Liver (tissue), 9 donors: ENCODE measurements around the gene LANCL1. TPM values are rescaled to one million over a fixed set of nuclear protein-coding genes. Genes with fewer than 3 reads are reported as not detected.

Experiments used
- DNase-seq: peaks from one replicate; pipeline ENCODE4 v3.0.0-alpha.2; 2017; ENCODE audit warnings: low spot score
- H3K27ac ChIP-seq, 2 donors: one replicate each; pipeline ENCODE4 v1.7.0; 2013; ENCODE audit warnings: inconsistent platforms in 2 of 2, low read length in 2 of 2, control low read depth in 1 of 2, low read depth in 1 of 2, mild to moderate bottlenecking in 1 of 2
- H3K27me3 ChIP-seq, 4 donors: one replicate each; pipeline versions ENCODE4 v1.6.1 to v1.7.0; 2013; ENCODE audit warnings: low read length in 3 of 4, inconsistent platforms in 1 of 4, mild to moderate bottlenecking in 1 of 4, moderate library complexity in 1 of 4; ENCODE audit not compliant: control insufficient read depth in 4 of 4, insufficient read depth in 4 of 4
- H3K36me3 ChIP-seq, 4 donors: one replicate each; pipeline versions ENCODE4 v1.6.1 to v1.7.0; 2013; ENCODE audit warnings: low read length in 3 of 4, mild to moderate bottlenecking in 3 of 4, low read depth in 1 of 4, moderate library complexity in 1 of 4; ENCODE audit not compliant: control insufficient read depth in 4 of 4, insufficient read depth in 3 of 4
- H3K4me1 ChIP-seq, 4 donors: one replicate each; pipeline versions ENCODE4 v1.6.1 to v1.7.0; 2013; ENCODE audit warnings: low read length in 3 of 4, mild to moderate bottlenecking in 3 of 4, moderate library complexity in 1 of 4; ENCODE audit not compliant: control insufficient read depth in 4 of 4, insufficient read depth in 4 of 4
- H3K4me3 ChIP-seq, 3 donors: one replicate each; pipeline versions ENCODE4 v1.6.1 to v1.7.0; 2013; ENCODE audit warnings: low read length in 3 of 3, control low read depth in 1 of 3, low read depth in 1 of 3, mild to moderate bottlenecking in 1 of 3
- H3K9ac ChIP-seq, 2 donors: one replicate each; pipeline ENCODE4 v1.7.0; 2013; ENCODE audit warnings: low read length in 2 of 2, mild to moderate bottlenecking in 2 of 2, moderate library complexity in 2 of 2, control low read depth in 1 of 2, low read depth in 1 of 2
- H3K9me3 ChIP-seq, 4 donors: one replicate each; pipeline versions ENCODE4 v1.6.1 to v1.7.0; 2013; ENCODE audit warnings: low read length in 3 of 4; ENCODE audit not compliant: control insufficient read depth in 4 of 4
- ATF3 ChIP-seq: IDR thresholded peaks from 2 replicates; pipeline ENCODE4 v1.6.1; 2016; ENCODE audit warnings: antibody characterized with exemption
- EGR1 ChIP-seq, 2 donors: IDR thresholded peaks; 2 replicates each; pipeline ENCODE4 v1.6.1; 2016 to 2018; ENCODE audit warnings: antibody characterized with exemption in 2 of 2, low read depth in 2 of 2
- FOXA1 ChIP-seq: IDR thresholded peaks from 2 replicates; pipeline ENCODE4 v1.6.1; 2016; ENCODE audit warnings: antibody characterized with exemption
- GABPA ChIP-seq, 2 donors: IDR thresholded peaks in 1 of 2; conservative IDR thresholded peaks in 1 of 2; 2 replicates each; pipeline ENCODE4 v1.6.1; 2016; ENCODE audit warnings: antibody characterized with exemption in 2 of 2, mild to moderate bottlenecking in 1 of 2, moderate library complexity in 1 of 2
- HNF4A ChIP-seq, 2 donors: conservative IDR thresholded peaks; 2 replicates each; pipeline ENCODE4 v1.6.1; 2016; ENCODE audit warnings: antibody characterized with exemption in 2 of 2, mild to moderate bottlenecking in 2 of 2
- JUND ChIP-seq, 2 donors: IDR thresholded peaks; 2 replicates each; pipeline ENCODE4 v1.6.1; 2016; ENCODE audit warnings: antibody characterized with exemption in 2 of 2
- MAX ChIP-seq: IDR thresholded peaks from 2 replicates; pipeline ENCODE4 v1.6.1; 2016; ENCODE audit warnings: antibody characterized with exemption
- NR2F2 ChIP-seq: IDR thresholded peaks from 2 replicates; pipeline ENCODE4 v1.6.1; 2016; ENCODE audit warnings: antibody characterized with exemption
- RAD21 ChIP-seq, 2 donors: IDR thresholded peaks; 2 replicates each; pipeline ENCODE4 v1.6.1; 2016; ENCODE audit warnings: antibody characterized with exemption in 2 of 2, mild to moderate bottlenecking in 2 of 2
- REST ChIP-seq: IDR thresholded peaks from 2 replicates; pipeline ENCODE4 v1.6.1; 2016; ENCODE audit warnings: antibody characterized with exemption, mild to moderate bottlenecking
- RXRA ChIP-seq, 2 donors: IDR thresholded peaks; 2 replicates each; pipeline ENCODE4 v1.6.1; 2017 to 2018; ENCODE audit warnings: antibody characterized with exemption in 2 of 2, mild to moderate bottlenecking in 1 of 2
- TAF1 ChIP-seq: conservative IDR thresholded peaks from 2 replicates; pipeline ENCODE4 v1.6.1; 2016; ENCODE audit warnings: antibody characterized with exemption, mild to moderate bottlenecking
- YY1 ChIP-seq: IDR thresholded peaks from 2 replicates; pipeline ENCODE4 v1.6.1; 2016; ENCODE audit warnings: antibody characterized with exemption, mild to moderate bottlenecking
- ZBTB33 ChIP-seq: IDR thresholded peaks from 2 replicates; pipeline ENCODE4 v1.6.1; 2016; ENCODE audit warnings: antibody characterized with exemption
- WGBS: extraction: QIAGEN DNeasy Blood & Tissue Kit; methylation state at CpG from one replicate; pipeline ENCODE4 v1.1.7; 2013; 5-methylcytosine and 5-hydroxymethylcytosine counted together
- polyA plus RNA-seq, 2 donors: library from polyadenylated mRNA; stranded (reverse) in 1 of 2; unstranded in 1 of 2; fragments of 200-250 nt in 1 of 2; fragments of >200 nt in 1 of 2; fragmentation: Nextera tagmentation in 1 of 2; extraction: Ambion mirVana in 1 of 2; gene quantifications; one replicate each; pipeline versions ENCODE4 v1.2.1 to v1.2.3, GENCODE V29; 2013 to 2015
- total RNA-seq, 2 donors: library from RNA; depleted of rRNA; stranded (reverse); fragments of >200 nt; gene quantifications; one replicate each; pipeline ENCODE4 v1.2.3, GENCODE V29; 2014
- TF ChIP-seq, protein P1 (sequence below): fragments of 150-350 bp; IDR thresholded peaks from 2 replicates; pipeline ENCODE4 v1.5.1; 2017; ENCODE audit warnings: improper control_type of control experiment, low read depth, low read length; ENCODE audit not compliant: missing input control
- donor health status: healthy.
- donor health status: healthy.
- donor health status: healthy.
- donor health status: healthy.
- donor health status: healthy.

Gene LANCL1
- total and polyA plus RNA-seq, 4 donors = 7.2 to 21.0 (median 12.1) TPM

DNA sequence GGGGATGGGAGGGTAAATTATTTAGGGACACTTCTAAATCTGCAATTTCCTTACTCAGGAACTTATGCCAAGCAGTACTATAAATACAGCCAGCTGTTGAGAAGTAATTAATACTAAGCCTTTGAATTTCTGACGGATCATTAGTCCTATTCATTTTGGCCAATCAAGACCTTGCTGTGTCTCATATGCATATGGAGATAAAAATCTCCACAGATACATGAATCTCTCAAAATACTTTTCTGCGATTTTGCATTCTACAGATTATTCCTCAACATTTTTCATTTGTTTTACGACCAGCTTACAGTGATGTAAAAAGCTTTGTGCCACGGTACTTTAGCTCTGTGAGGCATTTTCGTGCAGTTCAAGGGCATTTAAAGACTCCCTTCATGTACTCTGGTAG lies 16.7 kb downstream of the LANCL1 start:
- Histone ChIP-seq H3K4me3 (no peak overlapping the region), H3K9ac (no peak overlapping the region), H3K36me3 (peaks cover 2 to 15% (median 6%) of the 10 kb centered on the region in 4 donors), H3K27ac (no peak overlapping the region), H3K4me1 (no peaks in the 10 kb centered on the region), H3K27me3 (no peaks in the 10 kb centered on the region), H3K9me3 (no peaks in the 10 kb centered on the region)
- TF ChIP-seq REST (no peak), GABPA (IDR thresholded peaks at IDR 0.05 in 1 of 2, conservative IDR thresholded peaks at IDR 0.05 in 1 of 2) (no peak), YY1 (no peak), RXRA (IDR thresholded peaks at IDR 0.05) (no peak), MAX (no peak), TAF1 (no peak), HNF4A (conservative IDR thresholded peaks at IDR 0.05) (no peak), EGR1 (IDR thresholded peaks at IDR 0.05; ENCODE audit: low read depth in 2 of 2) (no peak), NR2F2 (no peak), RAD21 (IDR thresholded peaks at IDR 0.05) (no peak)
- TF ChIP-seq, protein P1, sequence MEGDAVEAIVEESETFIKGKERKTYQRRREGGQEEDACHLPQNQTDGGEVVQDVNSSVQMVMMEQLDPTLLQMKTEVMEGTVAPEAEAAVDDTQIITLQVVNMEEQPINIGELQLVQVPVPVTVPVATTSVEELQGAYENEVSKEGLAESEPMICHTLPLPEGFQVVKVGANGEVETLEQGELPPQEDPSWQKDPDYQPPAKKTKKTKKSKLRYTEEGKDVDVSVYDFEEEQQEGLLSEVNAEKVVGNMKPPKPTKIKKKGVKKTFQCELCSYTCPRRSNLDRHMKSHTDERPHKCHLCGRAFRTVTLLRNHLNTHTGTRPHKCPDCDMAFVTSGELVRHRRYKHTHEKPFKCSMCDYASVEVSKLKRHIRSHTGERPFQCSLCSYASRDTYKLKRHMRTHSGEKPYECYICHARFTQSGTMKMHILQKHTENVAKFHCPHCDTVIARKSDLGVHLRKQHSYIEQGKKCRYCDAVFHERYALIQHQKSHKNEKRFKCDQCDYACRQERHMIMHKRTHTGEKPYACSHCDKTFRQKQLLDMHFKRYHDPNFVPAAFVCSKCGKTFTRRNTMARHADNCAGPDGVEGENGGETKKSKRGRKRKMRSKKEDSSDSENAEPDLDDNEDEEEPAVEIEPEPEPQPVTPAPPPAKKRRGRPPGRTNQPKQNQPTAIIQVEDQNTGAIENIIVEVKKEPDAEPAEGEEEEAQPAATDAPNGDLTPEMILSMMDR = no peak
- 87% methylated on average over 5 of the region's 5 CpGs for WGBS
- no peak for DNase-seq

DNA sequence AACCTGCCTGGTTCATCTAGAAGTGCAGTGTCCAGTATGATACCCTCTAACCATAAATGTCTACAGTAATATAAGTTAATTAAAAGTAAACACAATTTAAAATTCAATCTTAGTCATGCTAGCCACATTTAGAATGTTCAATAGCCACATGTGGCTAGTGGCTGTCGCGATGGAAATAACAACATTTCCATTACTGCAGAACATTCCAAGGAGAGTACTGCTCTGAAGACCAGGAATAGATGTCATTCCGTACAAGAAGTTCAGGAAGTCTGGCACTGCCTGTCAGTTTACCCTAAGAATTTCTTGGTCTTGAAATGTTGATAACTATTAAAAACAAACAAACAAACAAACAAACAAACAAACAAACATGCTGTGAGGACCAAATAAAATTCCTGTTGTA lies 17.2 kb downstream of the LANCL1 start:
- Histone ChIP-seq H3K27me3 (no peaks in the 10 kb centered on the region), H3K4me3 (no peak overlapping the region), H3K36me3 (peaks cover 2 to 20% (median 8%) of the 10 kb centered on the region in 4 donors), H3K27ac (no peak overlapping the region), H3K9me3 (no peaks in the 10 kb centered on the region), H3K9ac (no peak overlapping the region), H3K4me1 (no peaks in the 10 kb centered on the region)
- TF ChIP-seq EGR1 (IDR thresholded peaks at IDR 0.05; ENCODE audit: low read depth in 2 of 2) (no peak), ZBTB33 (no peak), YY1 (no peak), RAD21 (IDR thresholded peaks at IDR 0.05) (no peak), HNF4A (conservative IDR thresholded peaks at IDR 0.05) (no peak), FOXA1 (no peak), ATF3 (no peak), TAF1 (no peak), GABPA (IDR thresholded peaks at IDR 0.05 in 1 of 2, conservative IDR thresholded peaks at IDR 0.05 in 1 of 2) (no peak), JUND (IDR thresholded peaks at IDR 0.05) (no peak)
- WGBS = 98% methylated on average over 3 of the region's 3 CpGs
- no peak for DNase-seq
